Stimulated activated CD8-positive, alpha-beta memory T cell treated with anti-CD3 and anti-CD28 coated beads, Interleukin-15, amount 100 ng/mL, for 48 hours (primary cell): ENCODE measurements around the gene RWDD1.
A peak's percentile ranks its signal among the peaks of the same experiment; 100 is the strongest.

ENCODE experiments used
- DNase-seq, 2 donors: peaks; one replicate each; pipeline ENCODE4 v3.0.0-alpha.2; 2020; ENCODE audit warnings: low read depth in 2 of 2

The RWDD1 gene

DNA sequence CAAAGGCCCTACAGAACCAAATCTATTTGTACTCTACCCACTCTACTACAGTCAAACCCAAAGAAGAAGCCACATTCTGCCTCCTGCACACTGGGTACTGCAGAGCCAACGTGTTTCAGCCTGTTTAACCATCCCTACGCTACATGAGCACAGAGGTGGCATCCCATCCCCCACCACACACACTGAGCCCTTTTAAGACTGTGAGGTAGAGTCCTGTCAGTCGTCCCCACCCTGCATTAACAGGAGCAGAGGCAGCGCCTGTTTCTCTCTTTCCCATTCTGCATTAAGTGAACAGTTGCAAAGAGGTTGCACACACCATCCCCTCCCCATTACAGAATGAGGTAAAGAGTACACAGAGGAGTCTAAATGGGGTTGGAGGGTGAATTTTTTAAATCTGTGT is 39.8 kb downstream of the RWDD1 start:
- no peak for DNase-seq

GRCh38 chr6:116615937-116616736 is 44.8 kb downstream of the RWDD1 start, which contains the start of gene RSPH4A:
Gene RSPH4A, plus strand, starts transcription at chr6:116616479. Its CDS starts 145 bp downstream, at chr6:116616624.
- DNase-seq, result peak; percentile 35 to 59

DNA sequence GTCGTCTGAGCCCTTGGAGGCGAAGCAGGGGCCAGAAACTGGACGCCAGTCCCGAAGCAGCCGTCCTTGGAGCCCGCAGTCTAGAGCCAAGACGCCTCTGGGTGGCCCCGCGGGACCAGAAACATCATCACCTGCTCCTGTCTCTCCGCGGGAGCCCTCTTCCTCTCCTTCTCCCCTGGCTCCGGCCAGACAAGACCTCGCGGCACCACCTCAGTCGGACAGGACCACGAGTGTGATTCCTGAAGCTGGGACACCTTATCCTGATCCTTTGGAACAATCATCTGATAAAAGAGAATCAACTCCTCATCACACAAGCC is 45.4 kb downstream of the RWDD1 start:
- no peak for DNase-seq

DNA sequence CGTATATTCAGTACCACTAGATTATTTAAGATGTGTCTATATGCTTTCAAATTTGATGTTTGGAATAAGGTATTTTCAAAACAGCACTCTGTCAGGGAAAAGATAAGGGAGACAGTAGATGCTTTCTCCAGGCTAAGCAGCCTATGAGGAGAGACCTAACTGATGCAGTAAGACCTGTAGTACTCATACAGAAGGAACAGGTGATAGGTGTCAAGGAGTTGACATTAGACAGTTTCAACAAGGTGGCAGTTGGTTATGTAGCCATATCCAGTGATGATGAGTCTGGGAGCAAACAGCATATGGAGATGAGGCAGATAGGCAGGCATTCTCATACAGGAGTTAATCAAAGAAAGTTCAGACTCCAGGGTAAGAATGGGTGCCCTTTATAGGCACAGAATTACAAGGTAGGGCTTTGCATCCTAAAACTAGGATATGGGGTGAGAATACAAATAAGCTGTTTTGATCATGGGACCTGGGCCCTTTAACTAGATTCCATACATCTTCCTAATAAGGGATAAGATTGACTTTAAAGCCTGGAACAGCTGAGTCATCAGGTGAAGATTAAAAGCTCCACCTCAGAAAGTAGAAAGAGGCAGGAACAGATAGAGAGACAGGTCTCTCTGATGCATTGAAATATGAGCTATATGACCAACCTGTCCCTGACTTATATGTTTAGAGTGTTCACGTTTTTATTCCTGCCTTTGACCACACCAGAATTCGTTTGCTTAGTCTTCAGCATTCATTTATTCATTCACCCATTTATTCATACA is 52.9 kb downstream of the RWDD1 start:
- no peak for DNase-seq

GRCh38 chr6:116625872-116626271 is 54.6 kb downstream of the RWDD1 start:
- no peak for DNase-seq

DNA sequence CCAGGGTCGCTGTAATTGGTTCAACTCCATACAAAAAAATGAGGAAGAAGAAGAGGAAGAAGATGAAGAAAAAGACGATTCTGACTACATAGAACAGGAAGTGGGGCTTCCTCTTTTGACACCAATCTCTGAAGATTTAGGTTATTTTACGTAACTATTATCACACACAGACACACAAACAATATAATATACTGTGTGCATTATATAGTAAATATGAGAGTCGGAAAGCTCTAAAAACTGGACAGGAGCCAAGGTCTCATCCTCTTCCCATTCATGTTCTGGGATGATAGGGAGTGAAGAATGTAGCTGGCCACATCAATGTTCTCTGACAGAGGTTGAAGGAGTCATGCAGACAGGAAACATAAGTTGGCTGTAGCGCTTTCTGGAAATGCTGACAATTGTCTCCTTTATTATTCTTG is 58.3 kb downstream of the RWDD1 start:
- DNase-seq, result no peak

DNA sequence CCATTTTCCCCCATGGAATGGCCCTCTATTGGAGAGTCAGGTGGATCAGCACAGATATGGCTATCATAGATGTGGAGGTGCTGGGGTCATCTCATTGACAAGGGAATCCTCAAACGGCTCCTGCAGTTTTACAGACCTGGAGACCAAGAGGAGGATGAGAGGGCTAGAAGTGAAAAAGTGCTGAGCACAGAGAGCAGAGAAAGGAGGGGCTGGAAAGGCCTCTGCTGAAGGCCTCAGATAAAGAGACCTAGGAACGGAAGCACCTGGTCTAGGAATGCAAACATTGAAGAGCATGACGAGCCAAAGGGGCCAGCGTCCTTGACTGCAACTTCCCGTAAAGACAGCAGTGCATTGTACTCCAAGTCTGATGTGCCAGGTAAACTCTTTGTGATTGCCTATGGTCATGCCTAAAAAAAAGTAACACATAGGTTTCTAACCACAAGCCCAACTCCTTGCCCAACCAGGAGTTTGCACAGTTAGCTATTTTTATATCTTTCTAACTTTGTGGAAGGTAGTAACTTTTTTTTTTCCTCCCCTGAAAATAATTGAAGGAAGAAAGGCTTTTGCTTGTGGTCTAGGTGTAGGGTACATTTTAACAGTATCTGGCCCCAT is 60.2 kb downstream of the RWDD1 start:
- no peak for DNase-seq

- no peak for DNase-seq
Observed at GRCh38 chr6:116633685-116634084, 62.4 kb downstream of the RWDD1 start.
